ENCODE results near the gene C1orf35.

C1orf35 gene

DNA sequence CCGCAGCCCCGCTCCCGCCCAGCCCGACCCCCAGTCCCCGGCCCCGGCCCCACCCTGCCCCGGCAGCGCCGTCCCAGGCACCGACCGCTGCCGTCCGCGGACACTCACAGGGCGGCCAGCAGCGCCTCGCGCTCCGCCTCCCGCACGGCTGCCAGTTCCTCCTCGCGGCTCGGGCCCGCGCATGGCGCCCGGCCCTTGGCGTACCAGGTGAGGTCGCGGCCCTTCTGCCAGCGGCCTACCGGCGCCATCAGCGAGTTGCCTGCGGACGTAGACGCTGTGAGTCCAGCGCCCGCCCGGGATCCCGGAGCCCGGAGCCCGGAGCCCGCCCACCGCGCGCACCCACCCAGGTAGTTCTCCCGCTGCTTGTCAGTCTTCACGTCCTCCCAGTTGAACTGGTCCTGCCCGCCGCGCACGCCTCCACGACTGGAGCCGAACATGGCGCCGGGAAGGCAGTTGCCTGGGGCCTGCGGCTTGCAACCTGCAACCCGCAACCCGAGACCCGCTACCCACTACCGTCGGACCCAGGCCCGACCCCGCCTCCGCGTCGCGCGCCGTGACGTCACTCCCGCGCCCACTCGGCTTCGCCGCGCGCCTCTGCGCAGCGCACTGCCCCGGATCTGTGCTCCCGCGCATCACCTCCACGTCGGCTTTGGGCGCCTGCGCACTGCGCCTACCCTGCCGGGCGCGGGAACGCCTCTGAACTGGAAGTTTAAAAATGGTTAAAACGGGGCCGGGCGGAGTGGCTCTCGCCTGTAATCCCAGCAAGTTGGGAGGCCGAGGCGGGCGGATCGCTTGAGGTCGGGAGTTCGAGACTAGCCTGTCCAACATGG lies at the start of gene C1orf35:
TSS of gene C1orf35 (minus strand) at position 535 of the 830 bp plus-strand sequence. CDS start at position 437, 98 bp downstream.
- DNase-seq: peak; percentile 95

DNA sequence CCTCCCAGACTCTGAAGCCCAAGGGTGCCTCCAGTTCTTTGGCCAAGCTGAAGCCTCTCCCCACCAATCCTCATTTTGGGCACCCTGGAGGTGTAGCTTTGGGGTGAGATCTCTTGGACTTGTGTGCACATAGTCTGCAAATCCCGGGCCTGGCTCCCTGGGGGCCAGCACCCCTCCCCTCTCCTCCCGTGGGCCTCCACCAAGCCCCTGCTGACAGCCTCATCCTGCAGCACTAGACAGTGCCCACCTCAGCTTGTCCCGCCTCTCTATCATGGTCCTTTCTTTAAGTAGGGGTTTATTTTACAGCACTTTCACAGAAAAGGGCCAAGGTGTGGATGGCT lies 49.8 kb upstream of the C1orf35 start:
- DNase-seq: no peak

DNA sequence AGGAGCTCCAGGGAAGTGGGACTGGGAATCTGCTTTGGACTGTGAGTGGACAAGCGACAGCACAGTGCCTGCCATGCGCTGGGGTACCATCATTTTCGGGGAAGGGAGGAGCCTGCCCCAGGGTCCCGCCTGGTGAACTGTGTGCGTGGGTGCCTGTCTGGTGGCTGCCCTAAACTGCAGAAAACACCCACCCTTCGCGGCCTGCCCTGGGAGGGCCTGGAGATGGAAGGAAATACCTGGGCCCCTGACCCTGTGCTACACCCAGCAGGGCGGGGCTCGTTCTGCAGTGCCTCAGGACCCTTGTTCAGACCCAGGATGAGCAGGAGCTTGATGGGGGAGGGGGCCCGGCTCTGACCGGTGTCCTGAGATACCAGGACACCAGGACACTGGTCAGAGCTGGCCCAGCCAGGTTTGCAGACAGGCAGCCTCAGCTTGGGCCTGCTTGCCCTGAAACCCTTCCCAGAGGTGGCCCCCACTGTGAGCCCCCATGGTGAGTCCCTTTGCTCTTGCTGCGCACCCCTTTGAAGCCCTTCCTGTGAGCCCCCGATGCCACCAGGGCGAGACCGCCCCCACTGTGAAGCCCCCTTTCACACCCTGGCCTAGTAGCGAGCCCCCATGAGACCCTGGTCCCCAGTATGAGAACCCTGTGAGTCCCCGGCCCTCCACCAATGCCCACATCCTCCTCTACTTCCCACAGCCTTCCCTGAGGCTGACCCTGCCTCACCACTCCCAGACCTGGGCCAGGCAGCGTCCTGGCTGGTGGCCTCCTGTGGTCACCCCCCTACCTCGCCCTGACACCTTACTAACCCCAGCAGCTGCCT lies 49.2 kb upstream of the C1orf35 start:
- DNase-seq: no peak

GRCh38 chr1:228151180-228151925 lies 48.2 kb upstream of the C1orf35 start:
- DNase-seq: no peak

- no peak for DNase-seq
Observed at GRCh38 chr1:228150461-228151179, 47.5 kb upstream of the C1orf35 start.

DNA sequence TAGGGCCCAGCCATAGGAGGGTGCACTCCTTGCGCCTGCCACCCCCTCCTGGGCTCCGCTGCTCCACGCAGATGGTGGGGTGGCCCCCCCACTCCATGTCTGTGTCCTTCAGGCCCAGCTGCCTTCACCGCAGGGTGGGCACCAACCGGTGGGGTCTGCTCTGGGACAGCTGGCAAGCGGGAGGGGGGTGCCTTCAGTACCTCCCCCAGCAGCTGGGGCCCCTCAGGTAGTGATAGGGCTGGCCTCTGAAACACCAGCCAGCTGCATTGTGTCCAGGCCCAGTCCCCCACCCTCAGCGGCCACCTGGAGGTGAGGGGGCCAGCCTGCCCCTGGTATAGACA lies 47.0 kb upstream of the C1orf35 start:
- DNase-seq: no peak

DNA sequence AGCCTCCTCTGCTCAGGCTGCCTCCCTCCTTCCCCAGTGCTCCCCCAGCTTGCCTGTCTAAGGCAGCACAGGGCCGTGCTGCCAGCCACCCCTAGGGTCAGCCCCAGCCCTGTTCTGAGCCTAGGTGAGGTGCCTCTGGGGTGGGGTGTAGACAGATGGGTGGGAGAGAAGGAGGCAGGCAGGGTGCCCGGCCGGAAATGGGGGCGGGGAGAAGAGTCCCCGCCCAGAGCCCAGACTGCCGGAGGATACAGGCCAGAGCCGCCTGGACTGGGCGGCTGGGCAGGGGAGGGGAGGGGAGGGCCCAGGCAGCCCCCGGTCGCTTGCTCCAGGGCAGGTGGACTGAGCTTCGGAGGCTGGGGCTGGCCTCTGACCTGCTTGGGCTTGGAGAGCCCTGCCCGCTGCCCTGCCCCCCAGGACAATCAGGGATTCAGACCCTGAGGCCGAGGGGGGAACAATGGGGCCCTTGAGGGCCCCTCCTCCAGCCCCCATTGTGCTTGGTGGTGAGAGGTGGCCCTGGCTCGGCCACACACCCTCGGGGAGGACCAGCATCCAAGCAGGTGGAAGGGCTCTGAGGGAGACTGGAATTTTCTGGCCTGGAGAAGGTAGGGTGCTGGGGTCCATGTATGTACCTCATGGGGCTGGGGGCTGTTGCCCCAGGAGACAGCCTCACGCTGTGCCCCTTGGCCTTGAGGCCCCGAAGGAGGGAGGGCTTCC lies 46.4 kb upstream of the C1orf35 start, which contains the start of gene GJC2:
TSS of gene GJC2 (plus strand) at position 525 of the 714 bp plus-strand sequence. CDS start 7,829 bp downstream, outside the sequence.
- no peak for DNase-seq

GRCh38 chr1:228148935-228149405 lies 45.8 kb upstream of the C1orf35 start:
- no peak for DNase-seq

- no peak for DNase-seq
Observed at GRCh38 chr1:228148196-228148861, 45.2 kb upstream of the C1orf35 start.

DNA sequence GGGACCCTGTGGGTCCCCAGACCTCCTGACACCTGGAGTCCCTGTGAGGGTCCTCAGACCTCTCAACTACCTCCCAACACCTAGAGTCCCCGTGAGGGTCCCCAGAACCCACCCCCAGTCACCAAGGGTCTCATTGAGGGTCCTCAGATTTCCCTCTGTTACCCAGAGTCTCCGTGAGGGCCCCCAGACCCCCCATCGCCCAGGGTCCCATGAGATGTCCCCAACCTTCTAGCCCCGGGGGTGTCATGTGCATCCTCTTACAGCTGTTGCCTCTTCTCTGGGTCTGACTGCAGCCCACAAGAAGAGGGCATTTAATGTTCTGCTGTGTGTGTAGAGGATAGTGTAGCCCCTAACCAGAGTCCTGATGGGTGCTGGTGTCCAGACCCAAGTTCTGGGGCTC lies 44.6 kb upstream of the C1orf35 start:
- DNase-seq: no peak

DNA sequence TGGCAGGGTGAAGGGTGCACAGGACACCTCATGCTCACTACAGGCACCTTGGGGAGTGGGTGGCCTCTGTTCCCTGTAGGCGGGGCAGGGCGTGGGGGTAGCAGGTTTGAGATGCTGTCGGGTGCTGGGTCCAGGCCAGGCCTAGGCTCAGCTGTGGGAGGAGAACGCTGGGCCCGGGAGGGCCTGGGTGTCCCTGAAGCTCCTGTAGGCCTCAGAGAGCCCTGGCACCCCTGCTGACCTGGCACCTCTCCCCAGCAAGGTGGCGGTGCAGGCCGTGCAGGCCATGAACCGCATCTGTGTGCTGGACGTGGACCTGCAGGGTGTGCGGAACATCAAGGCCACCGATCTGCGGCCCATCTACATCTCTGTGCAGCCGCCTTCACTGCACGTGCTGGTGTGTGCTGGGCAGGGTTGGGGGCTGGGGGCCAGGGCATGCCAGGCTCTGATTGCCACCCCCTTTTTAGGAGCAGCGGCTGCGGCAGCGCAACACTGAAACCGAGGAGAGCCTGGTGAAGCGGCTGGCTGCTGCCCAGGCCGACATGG lies 44.1 kb upstream of the C1orf35 start:
- no peak for DNase-seq

GRCh38 chr1:228146417-228147150 lies 43.5 kb upstream of the C1orf35 start:
- DNase-seq: no peak

GRCh38 chr1:228145463-228146416 lies 42.6 kb upstream of the C1orf35 start:
- no peak for DNase-seq

DNA sequence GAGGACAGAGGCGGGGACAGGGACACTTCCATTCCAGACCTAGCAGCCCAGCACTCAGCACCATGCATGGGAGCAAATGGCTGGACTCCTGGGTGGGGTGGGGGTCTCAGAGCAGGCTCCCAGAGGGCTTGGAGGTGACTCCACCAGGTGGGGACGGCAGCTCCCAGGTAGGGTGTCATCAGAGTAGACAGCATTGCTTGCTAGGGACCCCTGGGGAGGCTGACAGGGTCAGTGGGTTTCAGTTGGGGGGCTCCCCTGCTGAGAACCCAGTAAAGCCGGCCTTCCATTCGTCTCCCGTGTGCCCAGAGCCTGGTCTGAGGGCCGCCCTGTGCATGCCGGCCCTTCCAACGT lies 41.8 kb upstream of the C1orf35 start:
- no peak for DNase-seq

GRCh38 chr1:228144193-228144992 lies 41.3 kb upstream of the C1orf35 start:
- no peak for DNase-seq

DNA sequence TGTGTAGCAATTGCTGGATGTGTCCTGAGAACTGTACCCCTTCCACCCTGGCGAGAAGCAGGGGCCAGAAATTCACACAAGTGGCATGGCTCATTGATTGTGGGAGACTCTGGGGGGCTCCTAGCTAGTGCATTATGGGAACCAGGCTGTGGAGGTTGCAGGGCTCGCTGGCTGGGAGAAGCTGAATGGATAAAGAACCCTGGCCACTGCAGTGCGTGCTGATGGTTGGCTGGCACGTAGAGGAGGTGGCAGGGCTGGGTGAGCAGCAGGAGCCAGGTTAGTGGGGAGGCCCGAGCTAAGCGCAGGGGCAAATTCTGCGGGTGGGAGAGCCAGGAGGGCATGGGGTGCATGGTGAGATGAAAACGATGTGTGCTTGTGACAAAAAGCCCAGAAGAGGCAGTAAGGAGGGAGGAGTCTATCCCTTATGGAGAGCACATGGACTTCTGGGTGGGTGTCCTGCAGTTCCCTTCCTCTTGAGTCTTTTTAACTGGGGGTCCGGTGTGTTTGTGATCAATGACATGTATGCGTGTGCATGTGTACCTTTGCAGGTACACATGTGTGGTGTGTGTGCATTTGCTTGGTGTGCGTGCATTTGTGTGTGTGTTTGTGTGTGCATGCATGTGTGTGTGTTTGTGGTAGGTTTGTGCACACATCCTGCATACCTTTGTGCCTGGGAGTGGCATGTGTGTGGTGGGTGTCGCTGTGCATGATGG lies 40.5 kb upstream of the C1orf35 start:
- DNase-seq: no peak

DNA sequence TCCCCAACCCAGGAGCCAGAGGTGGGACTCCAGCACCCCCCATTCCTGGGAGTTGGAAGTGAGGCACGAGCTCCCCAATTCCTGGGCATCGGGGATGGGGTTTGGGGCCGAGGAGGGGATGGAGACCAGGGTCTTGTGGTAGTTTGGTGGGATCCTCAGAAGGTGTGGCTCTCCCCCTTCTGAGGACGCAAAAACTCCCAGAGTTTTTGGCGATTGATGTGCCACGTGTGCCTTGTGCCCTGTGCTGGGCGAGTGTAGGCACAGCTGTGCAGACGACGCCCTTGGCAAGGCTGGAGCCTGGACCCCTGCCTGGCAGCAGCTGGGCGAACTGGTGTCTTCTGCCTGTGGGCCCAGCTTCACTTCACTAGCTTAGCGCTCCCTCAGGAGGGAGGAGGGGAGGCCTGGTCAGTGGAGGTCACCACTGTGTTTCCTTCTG lies 39.6 kb upstream of the C1orf35 start:
- DNase-seq: no peak

Measured in CD4-positive, alpha-beta T cell treated with Interleukin-17A for 1 hour (primary cell).